Measurements from ENCODE around the gene SORCS3. TPM values are rescaled to one million over a fixed set of nuclear protein-coding genes. Genes with fewer than 3 reads are reported as not detected.

Gene SORCS3
- total RNA-seq, 1 experiment from 2014 or later = not detected

- ChIA-PET POLR2A (no interaction called here), CTCF (no interaction called here), RAD21 (ENCODE audit: low non-redundant PET in 1 of 2, low total read pairs in 2 of 2, uncharacterized antibody in 2 of 2, unreplicated experiment in 2 of 2) (no interaction called here)
- Histone ChIP-seq H3K4me3 (replicated peaks in 1 of 2; ENCODE audit: low read depth in 1 of 2, low read length in 2 of 2) (no peak overlapping the region), H3K36me3 (ENCODE audit: control insufficient read depth in 1 of 2, insufficient read depth in 2 of 2, low read length in 2 of 2) (no peaks in the 10 kb centered on the region), H3K9me2 (ENCODE audit: insufficient read depth) (no peaks in the 10 kb centered on the region), H3K79me2 (ENCODE audit: insufficient read depth, low read length) (no peaks in the 10 kb centered on the region), H3K4me2 (ENCODE audit: low read length) (no peak overlapping the region), H3K9ac (ENCODE audit: low read length) (no peak overlapping the region), H3K9me3 (ENCODE audit: control insufficient read depth in 1 of 2, insufficient read depth in 1 of 2, low read depth in 1 of 2, low read length in 2 of 2) (no peaks in the 10 kb centered on the region), H4K20me1 (ENCODE audit: insufficient read depth) (no peaks in the 10 kb centered on the region), H3K4me1 (ENCODE audit: control insufficient read depth in 1 of 2, insufficient read depth in 2 of 2, low read length in 2 of 2) (no peaks in the 10 kb centered on the region), H3K27ac (ENCODE audit: low read depth, low read length) (no peak overlapping the region), H2AFZ (ENCODE audit: low read depth, low read length, poor library complexity, severe bottlenecking) (no peak overlapping the region), H3K27me3 (ENCODE audit: insufficient read depth, low read length) (peaks cover 91% of the 10 kb centered on the region)
- DNase-seq (ENCODE audit: low read depth, low spot score) (no peak), ATAC-seq (no peak)
- intact Hi-C loops (cut with micrococcal nuclease) = no loop called here
- TF ChIP-seq FOSL1 (IDR thresholded peaks at IDR 0.05; ENCODE audit: low read depth) (no peak), CTCF (IDR thresholded peaks at IDR 0.05 in 2 of 3, conservative IDR thresholded peaks at IDR 0.05 in 1 of 3; ENCODE audit: borderline replicate concordance in 1 of 3, insufficient read depth in 1 of 3, low read depth in 2 of 3, low read length in 2 of 3) (no peak), ATF3 (IDR thresholded peaks at IDR 0.05) (no peak), ZFX (IDR thresholded peaks at IDR 0.05) (no peak), EZH2phosphoT487 (IDR thresholded peaks at IDR 0.05; ENCODE audit: borderline replicate concordance) (no peak), EZH2 (IDR thresholded peaks at IDR 0.05) (no peak), REST (IDR thresholded peaks at IDR 0.05; ENCODE audit: low read depth) (no peak), TCF7L2 (IDR thresholded peaks at IDR 0.05; ENCODE audit: borderline replicate concordance, extremely low read depth, insufficient read depth, insufficient read length) (no peak), SP1 (IDR thresholded peaks at IDR 0.05; ENCODE audit: low read depth) (no peak)
- BruUV-seq (replicated peaks) = no TSS peak
These were observed 193.5 kb downstream of the SORCS3 start for GRCh38 chr10:104834580-104834979.
